ENCODE results near the gene SPATA13.
"Not testable (repeated sequence)": the region's sequence is repeated elsewhere in the genome, so short reads cannot be mapped to it uniquely, and the experiment has no call there.

SPATA13 gene

DNA sequence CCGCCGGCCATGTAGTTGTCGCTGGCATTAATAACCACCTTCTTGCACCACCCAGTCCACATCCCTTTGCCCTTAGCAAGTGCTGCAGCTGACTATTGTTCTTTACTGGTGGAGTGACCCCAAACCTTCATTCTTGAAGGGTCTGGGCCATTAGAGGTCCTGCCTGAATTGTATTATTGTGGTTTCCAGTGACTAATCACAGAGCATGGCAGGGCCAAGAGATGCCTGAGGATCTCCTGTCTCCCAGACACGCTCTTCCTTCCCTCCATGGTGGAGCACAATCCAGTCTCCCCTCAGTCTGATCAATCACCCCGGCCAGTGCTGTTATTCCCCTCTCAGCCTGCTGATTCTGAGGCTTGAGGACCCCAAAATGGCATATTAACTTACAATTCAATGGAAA lies 187.9 kb downstream of the SPATA13 start:
- Histone ChIP-seq H3K9ac (ENCODE audit: low read length) (no peak overlapping the region), H3K36me3 (replicated peaks; ENCODE audit: low read depth, low read length) (no peaks in the 10 kb centered on the region), H3K4me1 (ENCODE audit: low read length) (no peaks in the 10 kb centered on the region), H3K27me3 (ENCODE audit: low read depth, low read length) (no peaks in the 10 kb centered on the region), H3K4me3 (ENCODE audit: low read length) (no peak overlapping the region), H3K9me3 (ENCODE audit: insufficient read depth, low read length) (no peaks in the 10 kb centered on the region), H3K79me2 (ENCODE audit: low read length) (no peaks in the 10 kb centered on the region), H3K27ac (ENCODE audit: low read length) (no peak overlapping the region), H4K20me1 (ENCODE audit: insufficient read depth, low read length) (no peaks in the 10 kb centered on the region), H2AFZ (ENCODE audit: low read depth, low read length) (no peak overlapping the region), H3K4me2 (ENCODE audit: low read length) (no peak overlapping the region)
- no peak for TF ChIP-seq EZH2phosphoT487 (IDR thresholded peaks at IDR 0.05; ENCODE audit: low read depth)

DNA sequence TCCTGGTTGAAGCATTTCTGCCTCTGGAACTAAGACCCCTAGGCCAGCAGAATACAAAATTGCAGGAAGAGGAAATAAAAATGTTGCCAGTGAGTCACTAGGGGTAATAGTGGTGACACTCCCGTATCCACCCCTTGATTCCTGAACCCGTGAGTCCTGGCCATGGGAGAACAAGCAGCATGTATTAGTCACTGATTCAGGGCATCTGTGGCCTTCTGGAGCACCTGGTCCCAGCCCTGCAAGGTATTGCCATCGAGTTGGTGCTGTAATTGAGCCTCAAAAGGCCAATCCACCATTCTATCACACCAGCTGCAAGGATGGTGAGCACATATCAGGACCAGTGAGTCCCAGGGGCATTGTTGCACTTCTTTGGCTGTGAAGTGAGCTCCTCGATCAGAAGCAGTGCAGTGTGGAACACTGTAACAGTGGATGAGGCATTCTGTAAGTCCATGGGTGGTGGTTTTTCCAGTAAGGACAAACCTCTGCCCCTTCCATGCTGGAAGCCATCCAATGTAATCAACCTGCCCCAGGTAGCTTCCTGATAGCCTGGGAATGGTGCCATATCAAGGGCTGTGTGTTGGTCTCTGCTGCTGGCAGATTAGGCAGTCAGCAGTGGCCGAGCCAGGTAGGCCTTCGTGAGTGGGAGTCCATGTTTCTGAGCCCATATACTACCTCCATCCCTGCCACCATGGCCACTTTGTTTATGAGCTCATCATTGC lies 188.4 kb downstream of the SPATA13 start:
- no peak overlapping the region for H3K27ac ChIP-seq (ENCODE audit: low read length)
- no peaks in the 10 kb centered on the region for H3K9me3 ChIP-seq (ENCODE audit: insufficient read depth, low read length)
- no peak overlapping the region for H3K4me2 ChIP-seq (ENCODE audit: low read length)

DNA sequence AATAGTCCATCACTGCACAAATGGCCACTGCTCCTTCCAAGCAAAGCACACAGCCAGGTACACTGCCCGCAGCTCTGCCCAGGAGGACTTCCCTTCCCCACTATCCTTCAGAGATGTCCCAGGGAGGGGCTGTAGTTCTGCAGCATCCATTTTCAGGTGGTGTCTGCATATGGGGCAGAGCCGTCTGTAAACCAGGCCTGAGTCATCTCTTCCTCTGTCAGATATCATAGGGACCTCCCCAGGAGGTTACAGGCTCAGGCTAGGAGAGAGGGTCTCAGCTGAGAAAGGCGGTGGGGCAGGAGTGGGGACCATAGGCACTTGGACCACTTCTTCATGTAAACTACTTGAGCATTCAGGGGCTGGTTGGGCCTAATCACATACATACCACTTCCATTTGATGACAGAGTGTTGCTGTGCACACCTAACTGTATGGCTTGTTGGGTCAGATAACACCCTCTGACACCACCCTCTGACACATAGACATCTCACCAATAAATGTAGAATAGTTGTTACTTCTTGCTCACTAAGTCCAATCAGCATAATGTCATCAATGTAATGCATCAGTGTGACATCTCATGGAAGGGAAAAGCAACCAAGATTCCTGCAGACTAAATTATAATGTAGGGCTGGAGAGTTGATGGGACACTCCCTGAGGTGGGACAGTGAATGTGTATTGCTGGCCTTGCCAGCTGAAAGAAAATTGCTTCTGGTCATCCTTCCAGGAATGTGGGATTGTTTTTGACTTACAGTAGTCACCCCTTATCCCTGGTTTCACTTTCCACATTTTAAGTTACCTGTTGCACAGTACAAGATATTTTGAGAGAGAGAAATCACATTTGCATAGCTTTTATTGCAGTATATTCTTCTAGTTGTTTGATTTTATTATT lies 189.5 kb downstream of the SPATA13 start:
- not testable (repeated sequence) for H3K9me3 ChIP-seq (ENCODE audit: insufficient read depth, low read length); H3K4me2 ChIP-seq (ENCODE audit: low read length); H3K36me3 ChIP-seq (replicated peaks; ENCODE audit: low read depth, low read length); H3K4me3 ChIP-seq (ENCODE audit: low read length); H3K79me2 ChIP-seq (ENCODE audit: low read length); H3K27me3 ChIP-seq (ENCODE audit: low read depth, low read length); H3K4me1 ChIP-seq (ENCODE audit: low read length); H3K9ac ChIP-seq (ENCODE audit: low read length); H4K20me1 ChIP-seq (ENCODE audit: insufficient read depth, low read length); H3K27ac ChIP-seq (ENCODE audit: low read length); H2AFZ ChIP-seq (ENCODE audit: low read depth, low read length)

More for the DNA sequence above, 188.4 kb downstream of the SPATA13 start:
- H3K36me3 ChIP-seq (replicated peaks; ENCODE audit: low read depth, low read length) = no peaks in the 10 kb centered on the region
- H3K79me2 ChIP-seq (ENCODE audit: low read length) = no peaks in the 10 kb centered on the region
- TF ChIP-seq, protein P1, sequence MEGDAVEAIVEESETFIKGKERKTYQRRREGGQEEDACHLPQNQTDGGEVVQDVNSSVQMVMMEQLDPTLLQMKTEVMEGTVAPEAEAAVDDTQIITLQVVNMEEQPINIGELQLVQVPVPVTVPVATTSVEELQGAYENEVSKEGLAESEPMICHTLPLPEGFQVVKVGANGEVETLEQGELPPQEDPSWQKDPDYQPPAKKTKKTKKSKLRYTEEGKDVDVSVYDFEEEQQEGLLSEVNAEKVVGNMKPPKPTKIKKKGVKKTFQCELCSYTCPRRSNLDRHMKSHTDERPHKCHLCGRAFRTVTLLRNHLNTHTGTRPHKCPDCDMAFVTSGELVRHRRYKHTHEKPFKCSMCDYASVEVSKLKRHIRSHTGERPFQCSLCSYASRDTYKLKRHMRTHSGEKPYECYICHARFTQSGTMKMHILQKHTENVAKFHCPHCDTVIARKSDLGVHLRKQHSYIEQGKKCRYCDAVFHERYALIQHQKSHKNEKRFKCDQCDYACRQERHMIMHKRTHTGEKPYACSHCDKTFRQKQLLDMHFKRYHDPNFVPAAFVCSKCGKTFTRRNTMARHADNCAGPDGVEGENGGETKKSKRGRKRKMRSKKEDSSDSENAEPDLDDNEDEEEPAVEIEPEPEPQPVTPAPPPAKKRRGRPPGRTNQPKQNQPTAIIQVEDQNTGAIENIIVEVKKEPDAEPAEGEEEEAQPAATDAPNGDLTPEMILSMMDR (IDR thresholded peaks at IDR 0.05; ENCODE audit: low read depth, low read length) = no peak
- no peak for TF ChIP-seq EZH2phosphoT487 (IDR thresholded peaks at IDR 0.05; ENCODE audit: low read depth)
- H3K4me3 ChIP-seq (ENCODE audit: low read length) = no peak overlapping the region
- no peaks in the 10 kb centered on the region for H3K27me3 ChIP-seq (ENCODE audit: low read depth, low read length)
- no peaks in the 10 kb centered on the region for H3K4me1 ChIP-seq (ENCODE audit: low read length)
- no peak overlapping the region for H3K9ac ChIP-seq (ENCODE audit: low read length)
- no peak overlapping the region for H2AFZ ChIP-seq (ENCODE audit: low read depth, low read length)
- no peaks in the 10 kb centered on the region for H4K20me1 ChIP-seq (ENCODE audit: insufficient read depth, low read length)

DNA sequence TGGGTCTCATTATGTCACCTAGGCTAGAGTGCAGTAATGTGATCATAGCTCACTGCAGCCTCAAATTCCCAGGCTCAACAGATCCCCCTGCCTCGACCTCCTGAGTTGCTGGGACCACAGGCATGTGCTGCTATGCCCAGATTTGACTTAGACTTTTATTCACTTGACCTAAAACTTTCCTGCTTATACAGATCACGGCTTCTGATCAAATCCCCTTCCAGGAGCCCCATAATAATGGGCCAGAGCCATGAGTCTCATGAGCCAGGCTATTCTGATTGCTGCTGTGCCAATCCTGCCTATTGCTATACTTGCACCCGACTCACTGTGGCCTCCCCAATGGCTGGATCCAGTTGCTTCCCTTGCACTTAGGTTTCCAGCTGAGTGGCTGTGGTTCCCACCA lies 190.9 kb downstream of the SPATA13 start:
- Histone ChIP-seq H3K4me2 (ENCODE audit: low read length) (no peak overlapping the region), H3K4me1 (ENCODE audit: low read length) (no peaks in the 10 kb centered on the region), H3K9me3 (ENCODE audit: insufficient read depth, low read length) (no peaks in the 10 kb centered on the region), H2AFZ (ENCODE audit: low read depth, low read length) (no peak overlapping the region), H3K36me3 (replicated peaks; ENCODE audit: low read depth, low read length) (no peaks in the 10 kb centered on the region), H3K79me2 (ENCODE audit: low read length) (no peaks in the 10 kb centered on the region), H3K9ac (ENCODE audit: low read length) (no peak overlapping the region), H3K27me3 (ENCODE audit: low read depth, low read length) (no peaks in the 10 kb centered on the region), H4K20me1 (ENCODE audit: insufficient read depth, low read length) (no peaks in the 10 kb centered on the region), H3K4me3 (ENCODE audit: low read length) (no peak overlapping the region), H3K27ac (ENCODE audit: low read length) (no peak overlapping the region)
- TF ChIP-seq EZH2phosphoT487 (IDR thresholded peaks at IDR 0.05; ENCODE audit: low read depth) = no peak
- TF ChIP-seq, protein P1 (IDR thresholded peaks at IDR 0.05; ENCODE audit: low read depth, low read length) = no peak

DNA sequence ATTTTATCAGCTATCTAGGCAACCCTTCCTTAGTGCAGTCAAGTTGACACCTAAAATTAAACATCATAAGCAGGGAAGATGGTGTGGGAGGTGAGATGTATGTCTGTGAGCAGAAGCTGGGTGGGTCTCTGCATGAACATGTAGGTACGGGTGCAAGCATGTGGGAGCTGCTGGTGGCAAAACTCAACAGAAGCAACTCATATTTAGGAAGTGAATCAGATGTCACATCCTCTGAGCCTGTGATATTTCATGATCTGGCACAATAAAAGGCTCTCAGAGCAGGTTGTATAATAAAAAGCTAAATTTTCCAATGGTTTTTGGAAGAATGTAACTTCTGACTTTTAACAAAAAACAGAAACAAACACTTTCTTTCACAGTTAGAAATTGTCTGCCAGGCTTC lies 193.2 kb downstream of the SPATA13 start:
- no peaks in the 10 kb centered on the region for H3K9me3 ChIP-seq (ENCODE audit: insufficient read depth, low read length)
- no peaks in the 10 kb centered on the region for H3K36me3 ChIP-seq (replicated peaks; ENCODE audit: low read depth, low read length)
- no peaks in the 10 kb centered on the region for H3K27me3 ChIP-seq (ENCODE audit: low read depth, low read length)
- no peaks in the 10 kb centered on the region for H3K79me2 ChIP-seq (ENCODE audit: low read length)
- H3K4me3 ChIP-seq (ENCODE audit: low read length) = no peak overlapping the region
- no peak overlapping the region for H3K27ac ChIP-seq (ENCODE audit: low read length)
- no peak overlapping the region for H2AFZ ChIP-seq (ENCODE audit: low read depth, low read length)
- H3K4me2 ChIP-seq (ENCODE audit: low read length) = no peak overlapping the region
- no peaks in the 10 kb centered on the region for H3K4me1 ChIP-seq (ENCODE audit: low read length)
- H4K20me1 ChIP-seq (ENCODE audit: insufficient read depth, low read length) = no peaks in the 10 kb centered on the region
- no peak overlapping the region for H3K9ac ChIP-seq (ENCODE audit: low read length)
- no peak for TF ChIP-seq EZH2phosphoT487 (IDR thresholded peaks at IDR 0.05; ENCODE audit: low read depth)
- TF ChIP-seq, protein P1 (IDR thresholded peaks at IDR 0.05; ENCODE audit: low read depth, low read length) = no peak

Measured in OCI-LY3 (cell line).